SU-DHL-6 (cell line): ENCODE results near the gene MECR.

Experiments used
- EZH2phosphoT487 ChIP-seq: fragments of 200-600 bp; sonication (generic), shearing (Covaris generic); conservative IDR thresholded peaks from 2 replicates; pipeline ENCODE4 v1.6.1; 2018; ENCODE audit warnings: mild to moderate bottlenecking, antibody characterized with exemption, low read length, moderate library complexity, mixed read lengths
- TF ChIP-seq, protein P1 (sequence below): fragments of 200-600 bp; sonication (generic); IDR thresholded peaks from one replicate; pipeline ENCODE4 v1.5.1; 2017; ENCODE audit warnings: antibody characterized with exemption, mild to moderate bottlenecking, low read length, moderate library complexity; ENCODE audit not compliant: insufficient read depth, poor library complexity, severe bottlenecking

DNA sequence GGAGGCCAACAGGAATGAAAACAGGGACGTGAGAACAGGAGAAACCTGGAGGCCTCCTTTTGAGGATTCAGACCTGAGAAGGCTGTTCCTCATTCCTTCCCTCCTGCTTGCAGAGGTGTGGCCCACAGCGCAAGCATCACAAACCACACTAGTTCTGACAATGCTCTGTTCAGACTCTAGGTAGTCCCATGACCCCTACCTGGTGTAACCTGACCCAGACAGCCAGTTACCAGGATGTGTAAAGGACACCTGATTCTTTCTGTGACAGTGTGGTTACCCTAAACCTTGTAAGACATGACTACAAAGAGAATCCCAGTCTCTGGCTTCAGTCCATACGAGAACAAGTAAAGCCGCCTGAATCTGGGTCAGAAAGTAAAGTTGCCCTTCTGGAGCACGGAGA is 3.2 kb downstream of the MECR start:
- TF ChIP-seq, protein P1, sequence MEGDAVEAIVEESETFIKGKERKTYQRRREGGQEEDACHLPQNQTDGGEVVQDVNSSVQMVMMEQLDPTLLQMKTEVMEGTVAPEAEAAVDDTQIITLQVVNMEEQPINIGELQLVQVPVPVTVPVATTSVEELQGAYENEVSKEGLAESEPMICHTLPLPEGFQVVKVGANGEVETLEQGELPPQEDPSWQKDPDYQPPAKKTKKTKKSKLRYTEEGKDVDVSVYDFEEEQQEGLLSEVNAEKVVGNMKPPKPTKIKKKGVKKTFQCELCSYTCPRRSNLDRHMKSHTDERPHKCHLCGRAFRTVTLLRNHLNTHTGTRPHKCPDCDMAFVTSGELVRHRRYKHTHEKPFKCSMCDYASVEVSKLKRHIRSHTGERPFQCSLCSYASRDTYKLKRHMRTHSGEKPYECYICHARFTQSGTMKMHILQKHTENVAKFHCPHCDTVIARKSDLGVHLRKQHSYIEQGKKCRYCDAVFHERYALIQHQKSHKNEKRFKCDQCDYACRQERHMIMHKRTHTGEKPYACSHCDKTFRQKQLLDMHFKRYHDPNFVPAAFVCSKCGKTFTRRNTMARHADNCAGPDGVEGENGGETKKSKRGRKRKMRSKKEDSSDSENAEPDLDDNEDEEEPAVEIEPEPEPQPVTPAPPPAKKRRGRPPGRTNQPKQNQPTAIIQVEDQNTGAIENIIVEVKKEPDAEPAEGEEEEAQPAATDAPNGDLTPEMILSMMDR: no peak
- no peak for TF ChIP-seq EZH2phosphoT487
